CD4-positive, alpha-beta T cell treated with Interleukin-15 for 1 hour (primary cell): ENCODE results near the gene TMEM205.

Source experiments
- DNase-seq: peaks from one replicate; pipeline ENCODE4 v3.0.0-alpha.2; 2020

TMEM205 gene

GRCh38 chr19:11295665-11296245, 50.3 kb downstream of the TMEM205 start, which contains the start of gene TSPAN16:
TSPAN16 (plus strand) TSS chr19:11296160; CDS start chr19:11296298, 138 bp downstream.
- no peak for DNase-seq

GRCh38 chr19:11295180-11295579, 50.9 kb downstream of the TMEM205 start:
- no peak for DNase-seq

GRCh38 chr19:11293433-11294389, 52.4 kb downstream of the TMEM205 start:
- peak; percentile 87 for DNase-seq
